Measurements from ENCODE around the gene CD4. TPM values are rescaled to one million over a fixed set of nuclear protein-coding genes. Genes with fewer than 3 reads are reported as not detected.

Gene CD4
- total and polyA plus RNA-seq, 7 experiments from 2014 or later: 164 to 576 (median 256) TPM

DNA sequence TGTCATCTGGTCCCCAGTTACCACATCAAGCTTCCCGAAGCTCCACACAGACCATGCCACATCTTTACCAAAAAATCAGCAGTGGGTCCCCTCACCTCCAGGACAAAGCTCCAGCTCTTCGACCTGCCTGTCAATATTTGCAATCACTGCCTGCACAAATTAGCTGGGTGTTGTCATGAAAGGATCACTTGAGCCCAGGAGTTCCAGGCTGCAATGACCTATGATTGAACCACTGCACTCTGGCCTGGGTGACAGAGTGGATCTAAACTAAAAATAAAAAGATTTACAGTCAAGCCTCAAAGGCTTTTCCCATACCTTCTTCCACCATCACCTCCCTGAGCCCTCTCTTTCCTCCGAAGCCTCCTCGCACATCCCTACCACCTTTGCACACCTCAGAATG is 7.2 kb downstream of the CD4 start:
- no peak overlapping the region for H3K27ac ChIP-seq (ENCODE audit: low read depth, low read length)
- peak overlapping the region in 3 of 10 donors; percentile 2 to 47 (median 45) for H3K4me3 Mint-ChIP-seq
- no peaks in the 10 kb centered on the region for H3K27me3 ChIP-seq (ENCODE audit: control insufficient read depth in 2 of 2, insufficient read depth in 2 of 2, low read length in 2 of 2)
- peaks cover 0 to 28% of the 10 kb centered on the region in 2 donors for H3K4me1 ChIP-seq (ENCODE audit: control insufficient read depth in 2 of 2, insufficient read depth in 2 of 2, low read length in 2 of 2)
- POLR2A ChIA-PET: interaction anchor here (0.9 to 1.5 kb wide), 5 partner anchors 13 to 32 kb away, joined by 3 to 8 read pairs (median 3); partner anchors contain the start of gene P3H3
- no peaks in the 10 kb centered on the region for H3K9me3 Mint-ChIP-seq
- H3K4me1 Mint-ChIP-seq: peaks cover 53 to 85% (median 75%) of the 10 kb centered on the region in 7 donors
- no peak overlapping the region for H3K4me3 ChIP-seq (ENCODE audit: low read length)
- peaks cover 4 to 46% (median 21%) of the 10 kb centered on the region in 5 donors for H3K36me3 Mint-ChIP-seq
- intact Hi-C loops (cut with micrococcal nuclease): no loop called here
- H3K36me3 ChIP-seq (ENCODE audit: control insufficient read depth in 2 of 3, insufficient read depth in 3 of 3, low read length in 3 of 3): peaks cover 0 to 51% (median 22%) of the 10 kb centered on the region in 3 experiments
- no peaks in the 10 kb centered on the region for H3K27me3 Mint-ChIP-seq
- no peaks in the 10 kb centered on the region for H3K9me3 ChIP-seq (ENCODE audit: control insufficient read depth in 2 of 3, low read length in 3 of 3)
- no peak for ATAC-seq
- no peak for DNase-seq
- H3K27ac Mint-ChIP-seq: peak overlapping the region in 6 of 9 donors; percentile 52 to 97 (median 75)
- CTCF ChIA-PET: interaction anchor here (0.8 to 1.3 kb wide), 2 partner anchors 60 to 233 kb away, joined by 3 to 4 read pairs; no protein-coding TSS in a partner anchor

DNA sequence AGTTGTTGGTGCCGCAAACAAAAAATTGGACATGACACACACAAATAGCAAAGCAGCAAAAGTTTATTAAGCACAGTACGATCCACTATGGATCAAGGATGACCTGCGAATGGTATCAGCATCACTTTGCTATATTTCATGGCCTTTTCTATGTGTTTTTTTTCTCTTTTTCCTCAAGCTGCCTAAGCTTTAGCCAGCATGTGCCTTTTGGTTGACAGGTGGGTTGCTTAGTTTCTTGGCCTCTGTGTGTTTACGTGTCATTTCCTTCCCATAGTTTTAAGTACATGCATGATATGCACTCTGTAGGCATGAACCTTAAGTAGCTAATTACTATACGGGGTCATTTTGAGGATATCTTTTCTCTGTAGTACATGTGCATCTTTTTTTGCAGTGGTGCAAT is 9.8 kb downstream of the CD4 start:
- Mint-ChIP-seq H3K27me3 (no peaks in the 10 kb centered on the region), H3K36me3 (peaks cover 4 to 60% (median 24%) of the 10 kb centered on the region in 5 donors), H3K4me1 (peaks cover 34 to 62% (median 55%) of the 10 kb centered on the region in 7 donors), H3K4me3 (peak overlapping the region in 1 of 10 donors; percentile 32), H3K27ac (peak overlapping the region in 7 of 9 donors; percentile 6 to 79 (median 65)), H3K9me3 (no peaks in the 10 kb centered on the region)
- Histone ChIP-seq H3K36me3 (ENCODE audit: control insufficient read depth in 2 of 3, insufficient read depth in 3 of 3, low read length in 3 of 3) (peaks cover 0 to 67% (median 22%) of the 10 kb centered on the region in 3 experiments), H3K4me1 (ENCODE audit: control insufficient read depth in 2 of 2, insufficient read depth in 2 of 2, low read length in 2 of 2) (peaks cover 0 to 24% of the 10 kb centered on the region in 2 donors), H3K9me3 (ENCODE audit: control insufficient read depth in 2 of 3, low read length in 3 of 3) (no peaks in the 10 kb centered on the region), H3K27me3 (ENCODE audit: control insufficient read depth in 2 of 2, insufficient read depth in 2 of 2, low read length in 2 of 2) (no peaks in the 10 kb centered on the region), H3K4me3 (ENCODE audit: low read length) (no peak overlapping the region), H3K27ac (ENCODE audit: low read depth, low read length) (no peak overlapping the region)
- intact Hi-C loops (cut with micrococcal nuclease): no loop called here
- DNase-seq: no peak
- CTCF ChIA-PET: no interaction called here
- POLR2A ChIA-PET: interaction anchor here (0.6 to 1.7 kb wide), 2 partner anchors 10 to 55 kb away, joined by 3 to 5 read pairs; partner anchors contain the start of gene CD4
- no peak for ATAC-seq

DNA sequence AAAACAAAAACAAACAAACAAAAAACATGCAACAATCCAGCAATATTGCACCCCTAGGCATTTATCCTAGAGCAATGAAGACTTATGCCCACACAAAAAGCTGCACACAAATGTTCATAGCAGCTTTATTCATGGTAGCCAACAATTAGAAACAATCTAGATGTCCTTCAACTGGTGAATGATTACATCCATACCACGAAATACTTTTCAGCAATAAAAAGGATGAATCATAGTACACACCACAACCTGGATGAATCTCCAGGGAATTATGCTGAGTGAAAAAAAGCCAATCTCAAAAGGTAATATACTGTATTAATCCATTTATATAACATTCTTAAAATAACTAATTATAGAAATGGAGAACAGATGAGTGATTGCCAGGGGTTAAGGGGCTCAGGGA is 17.8 kb downstream of the CD4 start:
- Mint-ChIP-seq H3K27me3 (no peaks in the 10 kb centered on the region), H3K9me3 (no peaks in the 10 kb centered on the region), H3K27ac (no peak overlapping the region), H3K36me3 (peaks cover 0 to 29% (median 22%) of the 10 kb centered on the region in 5 donors), H3K4me3 (no peak overlapping the region), H3K4me1 (peaks cover 18 to 35% (median 28%) of the 10 kb centered on the region in 7 donors)
- no peak for DNase-seq
- POLR2A ChIA-PET: interaction anchor here (1.2 kb wide), 1 partner anchor 18 kb away, joined by 6 read pairs; the partner anchor contains the start of gene CD4
- Histone ChIP-seq H3K4me3 (ENCODE audit: low read length) (no peak overlapping the region), H3K36me3 (ENCODE audit: control insufficient read depth in 2 of 3, insufficient read depth in 3 of 3, low read length in 3 of 3) (peaks cover 0 to 38% (median 0%) of the 10 kb centered on the region in 3 experiments), H3K27ac (ENCODE audit: low read depth, low read length) (no peak overlapping the region), H3K9me3 (ENCODE audit: control insufficient read depth in 2 of 3, low read length in 3 of 3) (no peaks in the 10 kb centered on the region), H3K27me3 (ENCODE audit: control insufficient read depth in 2 of 2, insufficient read depth in 2 of 2, low read length in 2 of 2) (no peaks in the 10 kb centered on the region), H3K4me1 (ENCODE audit: control insufficient read depth in 2 of 2, insufficient read depth in 2 of 2, low read length in 2 of 2) (no peaks in the 10 kb centered on the region)
- ATAC-seq: no peak
- CTCF ChIA-PET: no interaction called here
- intact Hi-C loops (cut with micrococcal nuclease): no loop called here

DNA sequence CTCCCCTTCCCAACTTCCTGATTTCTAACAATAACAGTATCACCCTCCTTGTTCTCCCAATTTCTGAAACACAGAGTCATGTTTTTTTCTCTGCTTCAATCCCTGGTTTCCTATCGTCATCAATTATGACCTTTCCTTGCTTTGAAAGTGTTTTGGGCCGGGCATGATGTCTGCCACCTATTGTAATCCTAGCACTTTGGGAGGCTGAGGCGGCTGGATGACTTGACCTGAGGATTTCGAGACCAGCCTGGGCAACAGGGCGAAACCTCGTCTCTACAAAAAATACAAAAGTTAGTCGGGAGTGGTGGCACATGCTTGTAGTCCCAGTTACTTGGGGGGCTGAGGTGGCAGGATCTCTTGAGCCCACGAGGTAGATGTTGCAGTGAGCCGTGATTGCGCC is 19.7 kb downstream of the CD4 start:
- Mint-ChIP-seq H3K36me3 (peaks cover 0 to 28% (median 20%) of the 10 kb centered on the region in 5 donors), H3K4me1 (peaks cover 18 to 39% (median 28%) of the 10 kb centered on the region in 7 donors), H3K9me3 (no peaks in the 10 kb centered on the region), H3K4me3 (no peak overlapping the region), H3K27me3 (no peaks in the 10 kb centered on the region), H3K27ac (peak overlapping the region in 6 of 9 donors; percentile 1 to 55 (median 23))
- no peaks in the 10 kb centered on the region for H3K27me3 ChIP-seq (ENCODE audit: control insufficient read depth in 2 of 2, insufficient read depth in 2 of 2, low read length in 2 of 2)
- no peak for ATAC-seq
- peaks cover 0 to 33% (median 2%) of the 10 kb centered on the region in 3 experiments for H3K36me3 ChIP-seq (ENCODE audit: control insufficient read depth in 2 of 3, insufficient read depth in 3 of 3, low read length in 3 of 3)
- H3K9me3 ChIP-seq (ENCODE audit: control insufficient read depth in 2 of 3, low read length in 3 of 3): no peaks in the 10 kb centered on the region
- H3K27ac ChIP-seq (ENCODE audit: low read depth, low read length): no peak overlapping the region
- no peak overlapping the region for H3K4me3 ChIP-seq (ENCODE audit: low read length)
- intact Hi-C loops (cut with micrococcal nuclease): loop anchor here in 1 of 2 donors (2.0 kb wide), 1 partner anchor 16 kb away; no protein-coding TSS in a partner anchor
- DNase-seq: peak in 1 of 9 donors; percentile 2
- H3K4me1 ChIP-seq (ENCODE audit: control insufficient read depth in 2 of 2, insufficient read depth in 2 of 2, low read length in 2 of 2): no peaks in the 10 kb centered on the region
- ChIA-PET CTCF (no interaction called here), POLR2A (interaction anchor here (1.1 kb wide), 1 partner anchor 20 kb away, joined by 3 read pairs; no protein-coding TSS in a partner anchor)

DNA sequence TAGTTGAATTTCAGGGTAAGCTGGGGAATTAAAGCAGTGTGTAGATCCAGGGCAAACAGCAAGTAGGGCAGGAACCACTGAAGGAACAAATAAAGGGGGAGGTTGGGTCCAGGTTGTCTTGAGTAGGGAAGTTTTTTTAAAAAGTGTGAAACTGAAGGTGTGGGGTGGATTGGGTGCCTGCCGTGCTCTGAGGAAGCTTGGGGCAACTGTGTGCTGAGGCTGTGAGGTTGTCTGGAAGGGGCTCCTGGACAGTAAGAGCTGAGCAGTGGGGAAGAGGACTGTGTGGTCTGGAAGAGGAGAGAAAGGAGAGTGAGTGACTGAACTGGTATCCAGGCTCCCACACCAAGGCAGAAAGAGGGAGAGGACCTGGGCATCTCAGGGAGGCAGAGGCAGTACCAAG is 21.4 kb downstream of the CD4 start:
- peak overlapping the region in 4 of 10 donors; percentile 0 to 39 (median 18) for H3K4me3 Mint-ChIP-seq
- intact Hi-C loops (cut with micrococcal nuclease): no loop called here
- peaks cover 0 to 30% (median 18%) of the 10 kb centered on the region in 5 donors for H3K36me3 Mint-ChIP-seq
- ChIA-PET CTCF (interaction anchor here (0.5 to 1.6 kb wide), 4 partner anchors 23 to 57 kb away, joined by 3 to 4 read pairs (median 4); no protein-coding TSS in a partner anchor), POLR2A (interaction anchor here (1.0 to 1.3 kb wide), 3 partner anchors 11 to 27 kb away, joined by 3 to 4 read pairs (median 3); partner anchors contain the start of gene GPR162)
- H3K4me1 Mint-ChIP-seq: peaks cover 21 to 36% (median 25%) of the 10 kb centered on the region in 7 donors
- Histone ChIP-seq H3K4me3 (ENCODE audit: low read length) (no peak overlapping the region), H3K27ac (ENCODE audit: low read depth, low read length) (peak overlapping the region; percentile 34), H3K9me3 (ENCODE audit: control insufficient read depth in 2 of 3, low read length in 3 of 3) (no peaks in the 10 kb centered on the region), H3K36me3 (ENCODE audit: control insufficient read depth in 2 of 3, insufficient read depth in 3 of 3, low read length in 3 of 3) (peaks cover 0 to 44% (median 6%) of the 10 kb centered on the region in 3 experiments), H3K27me3 (ENCODE audit: control insufficient read depth in 2 of 2, insufficient read depth in 2 of 2, low read length in 2 of 2) (no peaks in the 10 kb centered on the region), H3K4me1 (ENCODE audit: control insufficient read depth in 2 of 2, insufficient read depth in 2 of 2, low read length in 2 of 2) (no peaks in the 10 kb centered on the region)
- no peaks in the 10 kb centered on the region for H3K9me3 Mint-ChIP-seq
- DNase-seq: no peak
- peak overlapping the region; percentile 31 to 90 (median 77) for H3K27ac Mint-ChIP-seq
- peaks cover 0 to 4% (median 0%) of the 10 kb centered on the region in 5 donors for H3K27me3 Mint-ChIP-seq
- ATAC-seq: no peak

DNA sequence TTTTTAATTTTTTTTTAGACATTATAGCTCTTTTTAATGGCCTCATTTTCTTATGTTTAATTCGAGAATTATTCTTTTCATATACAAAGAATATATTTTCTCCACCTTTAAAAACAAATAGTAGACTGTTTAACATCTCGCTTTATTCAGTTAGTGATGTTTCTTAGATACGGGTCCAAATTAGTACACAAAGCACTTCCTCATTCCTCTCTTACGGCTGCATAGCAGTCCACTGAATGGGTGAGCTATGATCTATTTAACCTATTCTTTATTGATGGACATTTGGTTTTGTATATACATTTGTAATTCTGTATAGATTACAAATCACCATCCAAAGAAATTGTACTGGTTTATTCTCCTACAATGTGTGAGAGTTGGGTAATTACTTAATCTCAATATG is 24.0 kb downstream of the CD4 start:
- ChIA-PET CTCF (interaction anchor here (0.8 to 1.6 kb wide), 2 partner anchors 47 to 79 kb away, joined by 3 to 5 read pairs; partner anchors contain the start of gene PTMS), POLR2A (interaction anchor here (0.6 to 1.3 kb wide), 6 partner anchors 12 to 89 kb away, joined by 3 to 5 read pairs (median 4); partner anchors contain the start of genes CD4, COPS7A and MLF2)
- Mint-ChIP-seq H3K36me3 (peaks cover 11 to 47% (median 32%) of the 10 kb centered on the region in 5 donors), H3K27ac (peak overlapping the region in 3 of 9 donors; percentile 6 to 41 (median 15)), H3K4me1 (peaks cover 19 to 36% (median 29%) of the 10 kb centered on the region in 7 donors), H3K4me3 (no peak overlapping the region), H3K9me3 (peaks cover 0 to 2% (median 0%) of the 10 kb centered on the region in 11 donors), H3K27me3 (peaks cover 0 to 4% (median 0%) of the 10 kb centered on the region in 5 donors)
- no peaks in the 10 kb centered on the region for H3K4me1 ChIP-seq (ENCODE audit: control insufficient read depth in 2 of 2, insufficient read depth in 2 of 2, low read length in 2 of 2)
- no peaks in the 10 kb centered on the region for H3K9me3 ChIP-seq (ENCODE audit: control insufficient read depth in 2 of 3, low read length in 3 of 3)
- H3K4me3 ChIP-seq (ENCODE audit: low read length): no peak overlapping the region
- H3K27ac ChIP-seq (ENCODE audit: low read depth, low read length): no peak overlapping the region
- no peak for DNase-seq
- peaks cover 0 to 57% (median 18%) of the 10 kb centered on the region in 3 experiments for H3K36me3 ChIP-seq (ENCODE audit: control insufficient read depth in 2 of 3, insufficient read depth in 3 of 3, low read length in 3 of 3)
- no peak for ATAC-seq
- intact Hi-C loops (cut with micrococcal nuclease): no loop called here
- no peaks in the 10 kb centered on the region for H3K27me3 ChIP-seq (ENCODE audit: control insufficient read depth in 2 of 2, insufficient read depth in 2 of 2, low read length in 2 of 2)
